GM12891 (cell line): ENCODE measurements around the gene BMF.
"Not testable (repeated sequence)": the region's sequence is repeated elsewhere in the genome, so short reads cannot be mapped to it uniquely, and the experiment has no call there.

Experiments used
- DNase-seq: peaks from one replicate; pipeline ENCODE4 v3.0.0; 2011; ENCODE audit warnings: low spot score; ENCODE audit not compliant: insufficient read length
- FAIRE-seq: peaks from 2 replicates; lab custom pipeline; 2011; peaks lifted over from hg19 to GRCh38; lab: Jason Lieb, UNC
- PAX5 ChIP-seq: IDR thresholded peaks from 2 replicates; pipeline ENCODE4 v1.6.1; 2011; ENCODE audit warnings: low read length, moderate library complexity, mild to moderate bottlenecking; ENCODE audit not compliant: insufficient read depth, severe bottlenecking
- POLR2A ChIP-seq: IDR thresholded peaks from 2 replicates; pipeline ENCODE4 v1.6.1; 2011; ENCODE audit warnings: low read depth, low read length, control low read depth
- POLR2AphosphoS5 ChIP-seq: IDR thresholded peaks from 2 replicates; pipeline ENCODE4 v1.6.1; 2011; ENCODE audit warnings: low read depth, low read length, control low read depth
- POU2F2 ChIP-seq: IDR thresholded peaks from 2 replicates; pipeline ENCODE4 v1.6.1; 2011; ENCODE audit warnings: low read depth, mild to moderate bottlenecking, control low read depth, low read length, moderate library complexity
- SPI1 ChIP-seq: IDR thresholded peaks from 2 replicates; pipeline ENCODE4 v1.6.1; 2011; ENCODE audit warnings: low read depth, low read length, control low read depth
- TAF1 ChIP-seq: IDR thresholded peaks from 2 replicates; pipeline ENCODE4 v1.6.1; 2011; ENCODE audit warnings: low read depth, low read length, control low read depth

BMF gene

DNA sequence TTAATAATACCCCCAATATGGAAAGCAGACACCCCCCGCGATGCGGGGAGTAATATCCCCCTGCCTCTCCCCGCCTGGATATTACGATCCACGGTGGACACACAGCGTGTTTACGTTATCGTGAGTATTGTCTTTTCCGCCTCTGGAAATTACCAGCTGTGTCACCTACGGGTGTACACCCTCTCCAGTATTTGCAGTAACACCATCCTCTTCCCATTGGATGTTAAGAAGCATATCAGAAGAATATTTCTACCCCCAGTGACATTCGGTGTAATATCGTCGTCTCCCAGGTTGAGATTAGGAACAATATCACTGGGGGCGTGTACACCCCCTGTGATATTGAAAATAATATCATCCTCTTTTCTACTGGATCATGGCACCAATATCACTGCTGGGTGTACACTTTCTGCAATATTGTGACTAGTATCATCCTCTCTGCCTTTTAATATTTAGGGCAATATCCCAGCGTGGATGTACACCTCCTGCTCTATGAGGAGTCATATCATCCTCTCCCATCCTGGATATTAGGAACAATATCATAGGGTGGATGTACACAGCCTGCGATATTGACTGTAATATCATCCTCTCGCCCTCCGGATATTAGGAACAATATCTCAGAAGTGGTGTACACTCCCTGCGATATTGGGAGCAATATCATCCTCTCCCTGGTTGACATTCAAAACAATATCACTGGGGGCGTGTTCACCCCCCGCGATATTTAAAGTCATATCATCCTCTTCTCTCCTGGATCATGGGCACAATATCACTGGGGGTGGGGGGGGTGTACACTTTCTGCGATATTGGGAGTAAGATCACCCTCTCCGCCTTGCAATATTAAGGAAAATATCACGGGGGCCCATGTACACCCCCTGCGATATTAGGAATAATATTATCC is 20.3 kb upstream of the BMF start:
- no peak for FAIRE-seq
- no peak for DNase-seq

GRCh38 chr15:40125950-40126349 is 17.3 kb upstream of the BMF start:
- FAIRE-seq (no peak), DNase-seq (no peak)
- TF ChIP-seq SPI1 (no peak), POLR2AphosphoS5 (no peak), POU2F2 (no peak), POLR2A (no peak), PAX5 (no peak), TAF1 (no peak)

More for the DNA sequence above, 20.3 kb upstream of the BMF start:
- no peak for TF ChIP-seq PAX5
- TF ChIP-seq POLR2A: no peak

- FAIRE-seq: peak; percentile 60
- DNase-seq: not testable (repeated sequence)
Measured at GRCh38 chr15:40124807-40125285, 16.2 kb upstream of the BMF start.

DNA sequence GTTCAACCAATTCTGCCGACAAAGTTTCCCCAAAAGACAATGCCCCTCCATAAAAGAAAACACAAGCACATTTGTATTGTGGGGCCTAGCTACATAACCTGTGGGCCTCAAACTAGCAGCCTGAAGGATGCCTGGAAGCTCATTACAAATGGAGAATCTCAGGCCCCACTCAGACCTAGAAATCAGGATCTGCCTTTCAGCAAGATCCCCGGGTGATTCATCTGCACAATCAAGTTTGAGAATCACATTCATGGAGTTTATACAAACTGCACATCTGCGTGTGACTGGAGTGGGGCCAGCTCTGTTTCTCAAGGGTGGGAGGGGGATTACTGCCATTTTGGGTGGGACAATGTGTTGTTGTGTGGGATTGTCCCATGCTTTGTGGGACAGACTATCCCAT is 15.7 kb upstream of the BMF start:
- not testable (repeated sequence) for FAIRE-seq, DNase-seq

DNA sequence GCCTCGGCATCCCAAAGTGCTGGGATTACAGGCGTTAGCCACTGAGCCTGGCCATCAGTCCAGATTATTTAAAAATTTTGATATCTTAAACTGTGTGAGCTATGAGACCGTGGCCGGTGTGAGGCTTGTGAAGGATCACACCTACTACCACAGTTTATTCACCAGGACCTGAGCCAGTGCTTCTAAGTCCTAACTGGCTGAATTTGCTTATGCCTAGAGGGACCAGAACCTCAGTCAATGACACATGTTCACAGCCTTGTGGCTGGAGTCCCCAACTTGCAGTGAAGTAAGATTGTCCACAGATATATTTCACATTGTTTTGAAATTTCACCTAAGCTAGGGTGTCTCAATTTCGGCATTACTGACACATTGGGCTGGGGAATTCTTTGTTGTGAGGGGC is 15.2 kb upstream of the BMF start:
- not testable (repeated sequence) for DNase-seq, FAIRE-seq

DNA sequence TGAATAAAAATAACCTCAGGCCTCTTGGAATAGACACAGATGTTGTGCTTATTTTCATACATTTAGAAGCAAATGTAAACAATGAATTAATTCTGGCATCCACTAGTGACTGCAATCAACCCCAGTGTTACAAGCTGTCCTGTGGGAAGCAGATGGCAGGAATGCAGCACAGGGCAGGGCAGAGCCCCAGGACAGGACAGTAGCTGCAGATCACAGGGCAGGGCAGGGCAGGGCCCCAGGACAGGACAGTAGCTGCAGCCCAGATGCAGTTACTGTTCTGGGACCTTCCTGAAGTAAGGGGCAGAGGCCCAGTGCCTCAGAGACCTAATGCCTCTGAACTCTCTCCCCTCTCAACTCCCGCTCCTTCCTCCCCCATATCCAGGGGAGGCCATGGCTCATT is 14.3 kb upstream of the BMF start:
- not testable (repeated sequence) for DNase-seq, FAIRE-seq

DNA sequence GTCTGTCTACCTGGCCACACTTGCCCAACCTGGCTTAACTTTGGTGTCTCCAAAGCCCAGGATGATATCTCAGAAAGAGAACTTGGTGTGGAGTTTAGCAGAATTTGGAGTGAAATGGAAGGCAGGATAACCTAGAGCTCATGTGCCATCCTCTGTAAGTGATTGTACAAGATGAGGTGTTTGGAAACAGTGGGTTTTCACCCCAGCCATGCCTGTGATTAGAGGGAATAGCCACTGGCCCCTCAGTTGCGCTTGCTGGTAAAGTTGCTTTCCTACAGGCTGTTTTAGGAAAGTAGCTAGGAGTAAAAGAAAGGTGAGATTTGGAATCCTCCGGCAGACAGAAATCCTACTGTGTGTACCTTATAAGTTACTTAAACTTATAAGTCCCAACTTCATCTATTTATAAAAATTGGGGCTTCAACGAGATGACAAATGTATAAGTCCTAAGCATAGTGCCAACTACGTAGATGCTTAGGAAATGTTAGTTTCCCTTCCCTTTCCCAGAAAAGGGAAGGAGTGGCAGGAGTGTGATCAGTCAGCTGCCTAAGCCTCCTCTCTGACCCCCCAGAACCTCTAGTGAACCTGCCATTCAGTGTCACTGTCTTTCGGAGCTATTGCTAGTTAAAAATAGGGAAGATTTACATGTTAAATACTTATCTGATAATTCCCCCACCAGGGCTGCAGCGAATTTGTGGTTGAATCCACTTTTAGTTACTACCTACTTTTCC is 13.4 kb upstream of the BMF start:
- TF ChIP-seq PAX5 (no peak), SPI1 (no peak), POLR2AphosphoS5 (no peak), POLR2A (no peak), TAF1 (no peak), POU2F2 (no peak)
- no peak for FAIRE-seq
- no peak for DNase-seq

GRCh38 chr15:40118473-40118872 is 9.8 kb upstream of the BMF start:
- TF ChIP-seq TAF1 (no peak), POU2F2 (no peak), PAX5 (no peak), POLR2AphosphoS5 (no peak), POLR2A (no peak), SPI1 (no peak)
- FAIRE-seq (no peak), DNase-seq (no peak)

GRCh38 chr15:40115670-40116093 is 7.0 kb upstream of the BMF start:
- peak; percentile 99 for FAIRE-seq
- TF ChIP-seq PAX5 (peak; percentile 82), TAF1 (no peak), POU2F2 (no peak), SPI1 (peak; percentile 89), POLR2AphosphoS5 (no peak), POLR2A (no peak)
- DNase-seq: peak; percentile 56

- not testable (repeated sequence) for DNase-seq, FAIRE-seq
Measured at GRCh38 chr15:40115106-40115505, 6.4 kb upstream of the BMF start.

DNA sequence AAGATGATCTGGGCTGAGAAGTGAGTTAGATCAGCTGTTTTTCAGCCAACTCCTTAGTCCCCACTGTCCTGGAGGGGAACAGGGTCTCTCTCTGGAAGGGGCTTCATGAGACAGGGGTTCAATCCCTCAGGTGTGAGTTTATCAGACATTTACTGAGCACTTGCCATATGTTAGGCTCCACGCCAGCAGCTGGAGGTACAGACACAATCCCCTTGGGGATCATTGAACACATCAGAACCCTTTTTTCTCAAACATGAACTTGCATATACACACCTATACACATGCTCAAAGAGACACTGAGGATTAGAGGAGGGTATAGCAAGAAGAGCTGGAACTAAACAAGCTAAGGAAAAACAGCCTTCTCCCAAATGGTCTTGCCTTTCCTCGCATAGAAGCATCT is 5.5 kb upstream of the BMF start:
- DNase-seq (no peak), FAIRE-seq (no peak)
- TF ChIP-seq POLR2AphosphoS5: no peak
- no peak for TF ChIP-seq TAF1
- TF ChIP-seq POLR2A: no peak
- no peak for TF ChIP-seq PAX5
- TF ChIP-seq POU2F2: no peak
- no peak for TF ChIP-seq SPI1
